Measurements from ENCODE around the gene JARID2.

GRCh38 chr6:15527838-15528617 is 282.2 kb downstream of the JARID2 start:
- TF ChIP-seq CEBPZ (IDR thresholded peaks at IDR 0.05; ENCODE audit: low read depth, low read length) (no peak), REST (IDR thresholded peaks at IDR 0.05; ENCODE audit: low read depth, low read length) (no peak), ZSCAN29 (IDR thresholded peaks at IDR 0.05) (no peak), CTCF (IDR thresholded peaks at IDR 0.05 in 2 of 3, conservative IDR thresholded peaks at IDR 0.05 in 1 of 3; ENCODE audit: control insufficient read depth in 2 of 3, extremely low read depth in 1 of 3, insufficient read depth in 1 of 3, low read depth in 3 of 3, low read length in 3 of 3) (no peak)
